GM19023 (cell line): ENCODE data around the gene GRAMD1C.
"Not testable (repeated sequence)": the region's sequence is repeated elsewhere in the genome, so short reads cannot be mapped to it uniquely, and the experiment has no call there.

Experiments used
- ATAC-seq: cut with Tn5 transposase; IDR thresholded peaks from one replicate; pipeline ENCODE4 v1.9.1; 2021; ENCODE audit warnings: mild to moderate bottlenecking, moderate library complexity; ENCODE audit not compliant: unreplicated experiment

Gene GRAMD1C

DNA sequence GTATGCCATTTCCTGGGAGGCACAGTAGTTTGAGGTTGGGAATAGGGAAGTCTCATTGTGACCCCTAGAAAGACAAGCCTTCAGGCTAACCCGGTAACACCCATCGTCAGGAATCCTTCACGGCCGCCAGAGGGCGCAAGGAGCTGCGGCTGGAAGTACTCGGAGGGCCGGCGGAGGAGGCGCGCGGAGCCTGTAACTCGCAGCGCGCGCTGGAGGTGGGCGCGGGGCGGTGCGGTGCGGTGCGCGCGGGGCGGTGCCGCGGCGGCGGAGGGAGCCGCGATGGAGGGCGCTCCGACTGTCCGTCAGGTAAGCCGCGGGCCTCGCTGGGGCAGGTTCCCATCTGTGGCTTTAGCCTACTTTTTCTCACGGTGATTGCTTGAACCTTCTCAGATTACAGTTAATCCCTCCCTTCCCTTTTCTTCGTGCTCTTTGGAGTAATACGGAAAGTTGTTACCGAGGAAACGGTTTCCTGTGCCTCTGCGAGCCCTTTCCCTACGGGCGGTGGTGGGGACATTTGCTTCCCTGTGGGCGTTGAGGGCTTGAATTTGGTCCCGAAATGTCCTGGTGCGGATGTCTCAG, at the start of gene GRAMD1C:
GRAMD1C (plus strand) TSS at position 158 of the 579 bp plus-strand sequence; CDS start at position 280, 122 bp downstream.
- ATAC-seq, result peak; percentile 92

DNA sequence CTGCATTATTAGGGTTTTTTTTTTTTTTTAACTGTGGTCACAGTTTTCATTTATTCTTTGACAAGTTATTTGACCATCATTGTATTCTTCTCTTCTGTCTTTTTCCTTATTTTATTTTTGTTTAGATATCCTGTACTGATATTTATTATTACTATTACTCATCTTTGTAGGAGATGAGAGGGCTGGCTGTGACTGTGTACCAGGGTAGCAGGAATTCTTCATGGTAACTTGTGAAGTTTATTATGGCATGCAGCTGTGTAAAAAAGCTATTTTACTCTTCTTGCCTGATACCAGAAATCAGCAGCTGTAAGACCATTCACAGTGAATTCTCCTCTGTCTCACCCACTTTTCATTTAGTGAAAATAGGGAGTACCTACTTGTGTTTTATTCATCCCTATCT, 47.2 kb upstream of the GRAMD1C start:
- ATAC-seq, result no peak

DNA sequence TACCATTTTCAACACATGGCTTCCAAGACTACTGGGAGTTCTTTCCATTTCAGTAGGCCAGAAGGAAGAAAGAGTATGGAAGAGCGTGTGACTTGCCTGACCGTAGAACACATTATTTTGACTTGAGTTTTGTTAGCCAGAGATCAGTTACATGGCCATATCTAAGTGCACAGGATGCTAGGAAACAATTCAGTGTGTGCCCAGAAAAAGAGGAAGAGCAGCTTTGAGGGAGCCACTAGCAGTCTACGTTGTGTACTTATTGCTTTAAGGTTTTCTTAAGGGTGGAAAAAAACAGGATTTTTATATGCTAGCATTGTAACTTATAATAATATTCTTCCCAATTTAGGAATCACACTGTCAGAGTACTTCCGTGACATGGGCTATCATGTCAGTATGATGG, 44.1 kb upstream of the GRAMD1C start:
- ATAC-seq, result no peak

DNA sequence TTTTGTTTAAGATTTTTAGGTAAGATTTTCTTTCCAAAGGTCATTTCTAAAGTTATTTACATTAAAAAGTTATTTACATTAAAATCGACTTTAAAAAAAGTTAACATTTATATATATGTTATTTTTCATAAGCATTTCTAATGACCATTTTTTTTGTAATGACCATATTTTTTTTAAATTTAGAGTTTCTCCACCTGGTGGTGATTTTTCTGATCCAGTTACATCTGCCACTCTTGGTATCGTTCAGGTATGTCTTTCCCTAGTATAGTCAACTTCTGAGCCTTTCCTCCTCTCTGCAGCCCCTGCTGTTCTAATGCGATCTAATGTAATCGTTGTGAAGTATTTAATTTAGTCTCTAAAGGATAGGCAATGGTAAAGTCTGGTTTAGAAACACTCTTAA, 42.9 kb upstream of the GRAMD1C start:
- no peak for ATAC-seq

DNA sequence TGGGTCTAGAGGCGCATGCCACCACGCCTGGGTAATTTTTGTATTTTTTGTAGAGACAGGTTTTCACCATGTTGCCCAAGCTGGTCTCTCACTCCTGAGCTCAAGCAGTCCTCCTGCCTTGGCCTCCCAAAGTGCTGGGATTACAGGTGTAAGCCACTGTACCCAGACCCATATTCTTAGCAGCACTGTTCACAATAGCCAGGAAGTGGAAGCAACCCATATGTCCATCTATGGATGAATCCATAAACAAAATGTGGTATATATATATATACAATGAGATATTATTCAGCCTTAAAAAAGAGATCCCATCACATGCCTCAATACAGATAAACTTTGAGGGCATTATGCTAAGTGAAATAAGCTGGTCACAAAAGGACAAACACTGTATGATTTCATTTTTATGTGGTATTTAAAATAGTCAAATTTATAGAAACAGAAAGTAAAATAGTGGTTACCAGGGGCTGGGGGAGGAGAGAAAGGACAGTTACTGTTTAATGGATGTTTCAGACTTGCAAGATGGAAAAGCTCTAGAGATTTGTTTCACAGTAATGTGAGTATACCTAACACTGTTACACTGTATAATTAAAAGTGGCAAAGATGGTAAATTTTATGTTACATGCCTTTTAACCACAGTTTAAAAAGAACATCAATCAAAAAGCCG, 35.7 kb upstream of the GRAMD1C start:
- ATAC-seq, result no peak

DNA sequence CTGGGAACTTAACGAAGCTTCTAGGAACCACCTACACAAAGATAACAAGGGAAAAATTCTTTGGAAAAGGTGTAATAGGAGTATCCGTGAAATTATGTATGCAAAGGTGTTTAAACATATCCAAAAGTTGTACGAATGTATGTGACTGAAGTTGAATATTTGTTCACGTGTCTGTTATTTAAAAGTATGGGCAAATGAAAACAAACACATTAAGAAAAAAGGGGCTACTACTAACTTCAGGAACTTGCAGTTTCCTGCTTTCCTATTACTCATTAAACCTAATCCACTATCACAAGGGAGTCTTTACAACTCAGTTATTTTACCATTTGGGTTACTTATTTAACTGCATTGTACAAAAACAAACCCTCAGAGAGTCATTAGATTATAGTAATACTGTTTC, 33.9 kb upstream of the GRAMD1C start:
- no peak for ATAC-seq

DNA sequence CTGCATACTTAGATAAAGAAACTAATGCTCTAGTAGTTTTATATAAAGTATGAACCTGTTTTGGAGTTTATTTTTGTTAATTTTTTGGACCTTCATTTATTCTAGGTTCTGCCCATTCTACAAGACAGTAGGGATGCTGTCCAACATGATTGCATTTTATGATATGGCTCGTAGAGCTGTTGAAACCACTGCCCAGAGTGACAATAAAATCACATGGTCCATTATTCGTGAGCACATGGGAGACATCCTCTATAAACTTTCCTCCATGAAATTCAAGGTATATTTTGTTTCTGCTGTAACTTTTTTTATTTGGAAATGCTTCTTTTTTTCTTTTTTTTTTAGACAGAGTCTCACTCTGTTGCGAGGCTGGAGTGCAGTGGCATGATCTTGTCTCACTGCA, 33.3 kb upstream of the GRAMD1C start:
- no peak for ATAC-seq

DNA sequence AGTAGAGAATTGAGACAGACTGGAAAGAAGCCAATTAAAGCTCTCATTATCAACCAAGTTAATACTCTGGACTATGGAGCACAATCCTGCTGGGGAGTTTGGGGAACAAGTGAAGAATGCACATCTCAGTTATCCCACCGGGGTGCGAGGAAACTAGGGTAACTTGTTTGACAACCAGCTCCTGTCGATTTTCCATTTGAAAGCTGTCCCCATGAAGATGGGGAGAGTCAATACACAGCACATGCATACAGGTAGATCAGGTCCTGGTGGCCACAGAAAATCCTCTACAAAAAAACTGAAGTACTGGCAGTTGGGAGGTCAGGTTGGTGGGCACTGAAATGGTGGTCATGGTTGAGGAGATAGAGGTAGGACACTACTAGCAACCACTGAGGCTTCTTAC, 25.7 kb upstream of the GRAMD1C start:
- ATAC-seq, result no peak

DNA sequence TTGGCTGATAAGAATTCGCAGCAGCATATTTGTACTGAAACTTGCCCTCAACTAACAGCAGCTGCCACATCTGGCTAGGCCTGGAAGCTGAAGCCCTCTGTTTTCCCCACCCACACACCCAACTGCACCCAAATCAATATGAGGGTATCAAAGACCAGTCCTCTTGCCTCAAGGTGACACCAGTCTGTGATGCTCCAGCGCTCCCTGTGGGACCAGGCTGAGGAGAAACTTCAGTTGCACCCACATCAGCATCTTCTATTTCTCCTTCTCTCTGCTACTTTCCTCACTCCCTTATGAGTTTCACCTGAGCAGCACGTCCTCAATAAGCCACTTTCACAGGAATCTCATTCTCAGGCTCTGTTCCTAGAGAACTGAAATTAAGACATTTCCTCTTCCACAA, 18.7 kb upstream of the GRAMD1C start:
- no peak for ATAC-seq

DNA sequence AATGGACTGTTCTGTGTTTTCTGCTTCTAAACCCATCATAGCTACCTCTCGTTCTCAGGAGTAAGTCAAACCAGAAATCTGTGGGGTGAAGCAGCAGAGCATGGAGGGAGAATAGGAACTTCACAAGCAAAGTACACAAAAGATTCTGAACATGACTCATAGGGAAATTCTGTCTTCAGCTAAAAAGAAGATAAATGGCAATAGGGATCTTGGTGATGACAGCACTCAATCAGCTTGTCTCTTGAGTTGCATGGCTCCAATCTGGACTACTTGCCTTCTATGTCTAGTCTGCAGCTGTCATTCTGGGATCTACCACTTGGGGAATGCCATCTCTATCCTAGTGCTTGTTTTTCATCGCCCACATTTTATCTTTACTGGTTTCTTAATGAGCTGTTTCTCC, 13.5 kb upstream of the GRAMD1C start:
- peak; percentile 65 for ATAC-seq

DNA sequence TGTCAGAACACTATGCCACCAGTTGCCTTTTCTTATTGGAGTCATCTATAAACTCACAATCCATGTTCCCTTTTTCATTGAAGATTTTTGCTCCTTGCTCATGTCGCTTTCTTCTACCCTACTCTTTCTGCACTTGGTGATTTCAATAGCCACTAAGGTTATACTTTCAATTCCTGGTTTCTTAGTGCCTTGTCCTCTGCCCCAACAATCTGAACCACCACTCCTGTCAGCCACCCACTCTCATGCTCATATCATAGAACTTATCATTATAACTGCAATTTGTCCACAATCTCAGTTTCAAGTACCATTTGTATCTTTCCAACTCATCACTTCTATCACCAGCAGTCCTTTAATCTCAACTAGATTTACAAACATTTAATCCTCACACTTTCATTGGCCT, 10.0 kb upstream of the GRAMD1C start:
- no peak for ATAC-seq

DNA sequence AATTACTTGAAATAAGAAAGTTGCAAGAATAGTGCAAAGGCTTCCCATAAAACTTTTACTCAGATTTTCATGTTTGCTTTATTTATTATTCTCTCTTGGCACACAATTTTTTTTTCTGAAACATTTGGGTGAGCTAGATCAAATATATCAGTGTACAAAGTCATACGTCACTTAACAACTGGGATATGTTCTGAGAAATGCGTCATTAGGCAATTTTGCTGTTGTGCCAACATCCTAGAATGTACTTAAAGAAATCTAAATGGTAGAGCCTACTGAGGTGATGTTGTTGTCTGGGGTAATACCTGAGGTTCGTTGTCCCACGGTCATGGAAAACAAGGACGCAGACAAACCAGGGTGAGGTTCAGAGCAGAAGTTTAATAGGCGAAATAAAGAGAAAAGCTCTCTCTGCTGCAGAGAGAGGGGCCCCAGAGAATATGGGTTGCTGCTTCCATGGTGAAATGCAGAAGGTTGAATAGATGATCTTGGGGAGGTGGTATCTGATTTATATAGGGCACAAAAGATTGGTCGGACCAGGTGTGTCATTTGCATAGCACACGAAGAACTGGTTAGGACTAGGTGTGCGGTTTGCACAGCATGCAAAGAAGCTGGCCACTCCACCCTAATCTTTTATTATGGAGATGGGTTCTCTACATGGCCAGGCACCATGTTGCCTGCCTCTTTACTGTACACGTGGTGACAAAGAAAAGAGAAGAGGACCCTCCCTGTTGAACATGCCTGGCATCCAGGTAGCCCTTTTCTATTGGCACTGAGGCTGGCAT, 8.8 kb upstream of the GRAMD1C start:
- ATAC-seq, result no peak

DNA sequence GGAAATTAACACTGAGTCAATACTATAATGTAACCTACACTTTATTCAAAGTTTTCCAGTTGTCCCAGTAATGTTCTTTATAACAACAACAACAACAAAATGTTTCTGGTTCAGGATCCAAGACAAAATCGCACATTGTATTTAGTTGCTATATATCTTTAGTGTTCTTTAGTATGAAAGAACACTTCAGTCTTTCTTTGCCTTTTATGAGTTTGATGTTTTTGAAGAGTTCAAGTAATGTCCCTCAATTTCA, 7.6 kb upstream of the GRAMD1C start:
- no peak for ATAC-seq

DNA sequence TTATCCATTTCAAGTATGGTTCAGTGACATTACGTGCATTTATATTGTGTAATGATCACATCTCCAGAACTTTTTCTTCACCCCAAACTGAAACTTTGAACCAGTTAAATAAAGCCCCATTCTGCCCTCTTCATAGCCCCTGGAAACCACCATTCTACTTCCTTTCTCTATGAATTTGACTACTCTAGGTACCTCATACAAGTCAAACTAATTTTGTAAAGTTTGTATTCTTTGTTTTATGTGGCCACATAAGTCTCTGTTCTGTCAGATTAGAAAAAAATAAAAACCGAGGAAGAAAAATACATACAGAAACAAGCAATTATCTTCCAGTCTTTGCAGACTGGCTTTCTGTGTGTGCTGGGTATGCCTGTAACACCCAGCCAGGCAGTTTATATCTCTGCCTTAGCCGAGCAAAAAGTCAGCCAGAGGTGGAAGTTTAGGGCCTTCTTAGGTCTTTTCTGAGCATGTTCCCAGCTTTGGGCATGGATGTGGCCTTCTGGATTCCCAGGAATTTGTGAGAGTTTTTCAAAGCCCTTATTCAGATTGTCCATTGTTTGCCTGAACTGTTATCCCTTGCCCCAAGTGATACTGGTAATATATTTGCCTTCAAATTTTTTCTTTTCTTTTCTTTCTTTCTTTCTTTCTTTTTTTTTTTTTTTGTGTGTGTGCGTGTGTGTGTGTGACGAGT, 6.0 kb upstream of the GRAMD1C start:
- ATAC-seq, result peak; percentile 56

DNA sequence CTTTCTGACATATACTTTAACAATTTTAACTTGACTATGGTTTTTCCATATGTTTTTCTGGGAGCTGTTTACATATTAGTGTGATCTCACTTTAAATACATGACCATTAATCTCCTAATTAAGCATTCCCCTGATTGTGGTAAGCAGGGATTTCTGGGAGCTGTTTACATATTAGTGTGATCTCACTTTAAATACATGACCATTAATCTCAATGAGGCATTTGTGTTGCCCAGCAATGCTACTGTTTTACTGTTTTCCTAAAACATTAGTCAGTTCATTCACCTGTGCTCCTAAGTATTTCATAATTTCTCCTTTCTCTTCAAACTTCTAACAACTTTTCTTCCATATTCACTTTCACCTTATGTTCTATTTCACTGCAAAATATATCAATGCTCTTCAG, 3.6 kb upstream of the GRAMD1C start:
- ATAC-seq, result no peak

DNA sequence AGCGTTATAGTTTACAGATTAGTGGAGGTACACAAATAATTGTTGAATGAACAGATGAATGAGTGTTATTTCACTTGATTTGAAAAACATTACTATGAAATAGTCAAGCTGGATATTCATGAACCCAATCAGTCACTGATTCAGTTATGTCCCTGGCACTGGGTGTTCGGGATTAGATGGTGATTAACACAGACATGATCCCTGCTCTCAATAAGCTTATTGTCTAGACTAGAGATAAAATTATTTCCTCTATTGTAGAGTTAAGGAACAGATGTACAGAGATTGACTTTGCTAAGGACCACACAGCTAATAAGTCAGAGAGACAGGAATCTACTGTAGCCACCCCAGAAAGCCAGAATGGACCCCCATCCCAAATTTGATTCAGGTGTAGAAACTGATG, 963 bp downstream of the GRAMD1C start:
- ATAC-seq, result no peak

DNA sequence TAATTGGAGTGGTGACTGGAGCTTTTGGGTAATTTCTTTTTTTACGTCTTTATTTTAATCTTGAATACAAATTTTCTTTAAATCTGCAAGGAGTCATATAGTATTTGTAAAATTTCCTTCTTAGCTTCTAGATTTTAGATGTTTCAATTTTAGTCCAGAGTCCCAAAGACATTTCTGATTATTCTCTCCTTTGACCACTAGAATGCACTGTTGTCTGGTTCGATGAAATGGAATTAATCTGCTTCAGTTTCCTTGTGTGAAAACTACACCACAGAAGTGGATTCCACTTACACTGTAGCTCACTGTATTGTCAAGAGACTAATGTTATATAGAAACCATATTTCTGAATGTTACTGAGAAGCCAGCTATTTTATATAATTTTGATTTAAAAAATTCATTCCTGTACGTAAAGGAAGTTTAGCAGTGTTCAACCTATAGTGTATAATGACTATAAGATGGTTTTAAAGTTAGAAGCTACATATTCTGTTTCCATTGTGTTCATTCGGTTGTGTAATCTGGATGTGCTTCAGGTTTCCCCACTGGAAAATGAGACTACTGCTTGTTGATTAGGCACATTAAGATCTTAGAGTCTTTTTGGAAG, 6.1 kb downstream of the GRAMD1C start:
- ATAC-seq, result no peak

DNA sequence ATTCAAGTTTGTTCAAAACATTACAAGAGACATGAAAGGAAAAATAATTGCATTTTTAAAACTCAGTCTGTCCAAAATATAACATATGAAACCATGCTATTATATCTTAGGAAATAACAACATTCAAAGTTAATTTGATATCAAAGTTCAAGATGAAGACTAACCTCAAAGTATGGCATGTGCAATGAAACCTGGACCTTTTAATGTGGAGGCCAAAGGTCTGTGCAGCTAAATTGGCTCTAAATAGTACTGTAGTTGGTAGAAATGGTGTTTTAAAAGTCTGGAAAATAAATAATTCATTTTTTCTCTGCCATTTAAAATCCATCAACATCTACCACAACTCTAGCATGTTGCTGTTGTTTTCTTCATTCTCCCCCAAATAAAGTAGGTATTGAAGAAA, 8.7 kb downstream of the GRAMD1C start:
- no peak for ATAC-seq

DNA sequence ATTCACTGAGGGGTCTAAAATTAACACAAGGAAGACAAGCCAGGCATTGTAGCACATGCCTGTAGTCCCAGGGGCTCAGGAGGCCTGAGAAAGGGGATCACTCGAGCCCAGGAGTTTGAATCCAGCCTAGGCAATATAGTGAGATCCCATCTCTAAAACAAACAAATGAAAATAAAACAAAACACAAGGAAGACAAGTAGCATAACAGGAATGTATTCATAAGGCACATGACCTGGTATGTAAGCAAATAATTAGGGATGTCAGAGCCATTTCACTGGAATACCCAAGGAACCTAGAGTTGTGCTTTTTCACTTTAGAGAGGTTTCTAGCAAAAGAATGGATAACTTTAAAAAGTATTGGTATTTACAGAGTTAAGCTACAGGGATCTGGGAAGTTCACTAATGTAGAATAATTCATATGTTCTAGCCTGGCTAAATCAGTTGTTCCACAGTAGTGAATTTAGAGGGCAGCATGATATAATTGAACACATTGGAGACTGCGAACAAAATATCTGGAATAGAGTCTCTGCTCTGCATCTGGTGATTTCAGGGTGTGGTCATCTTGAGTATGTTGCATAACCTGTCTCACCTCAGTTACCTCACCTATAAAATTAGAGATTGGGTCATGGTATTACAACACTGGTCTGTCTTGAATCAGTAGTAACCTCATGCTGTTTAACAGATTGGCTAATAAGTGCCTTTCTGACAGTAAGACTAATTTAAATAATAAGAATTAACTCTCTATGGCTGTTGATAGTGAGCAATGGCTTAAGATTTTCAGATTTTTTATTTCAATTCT, 9.3 kb downstream of the GRAMD1C start:
- no peak for ATAC-seq

DNA sequence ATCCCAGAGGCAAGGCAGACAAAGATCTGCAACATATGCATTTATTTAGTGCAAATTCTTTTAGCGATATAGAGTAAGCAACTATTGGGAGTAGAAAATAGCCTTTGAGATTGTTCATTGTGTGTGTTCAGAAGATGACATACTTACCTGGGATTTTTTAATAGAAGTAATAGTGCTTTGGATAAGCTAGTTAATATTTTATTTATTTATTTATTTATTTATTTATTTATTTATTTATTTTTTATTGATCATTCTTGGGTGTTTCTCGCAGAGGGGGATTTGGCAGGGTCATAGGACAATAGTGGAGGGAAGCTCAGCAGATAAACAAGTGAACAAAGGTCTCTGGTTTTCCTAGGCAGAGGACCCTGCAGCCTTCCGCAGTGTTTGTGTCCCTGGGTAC, 10.5 kb downstream of the GRAMD1C start:
- not testable (repeated sequence) for ATAC-seq

DNA sequence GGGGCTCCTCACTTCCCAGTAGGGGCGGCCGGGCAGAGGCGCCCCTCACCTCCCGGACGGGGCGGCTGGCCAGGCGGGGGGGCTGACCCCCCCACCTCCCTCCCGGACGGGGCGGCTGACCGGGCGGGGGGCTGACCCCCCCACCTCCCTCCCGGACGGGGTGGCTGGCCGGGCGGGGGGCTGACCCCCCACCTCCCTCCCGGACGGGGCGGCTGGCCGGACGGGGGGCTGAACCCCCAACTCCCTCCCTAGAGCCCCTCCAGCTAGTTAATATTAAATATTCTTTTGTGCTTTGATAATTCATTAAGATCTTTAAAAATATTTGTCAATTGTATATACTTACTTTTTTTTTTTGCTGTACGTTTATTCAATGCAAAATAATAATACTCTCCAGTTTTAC, 11.3 kb downstream of the GRAMD1C start:
- not testable (repeated sequence) for ATAC-seq
